ENCODE data around the gene MDP1. TPM values are rescaled to one million over a fixed set of nuclear protein-coding genes. Genes with fewer than 3 reads are reported as not detected.

The MDP1 gene
- total and polyA plus RNA-seq, 8 donors = 9.8 to 19.4 (median 12.4) TPM

DNA sequence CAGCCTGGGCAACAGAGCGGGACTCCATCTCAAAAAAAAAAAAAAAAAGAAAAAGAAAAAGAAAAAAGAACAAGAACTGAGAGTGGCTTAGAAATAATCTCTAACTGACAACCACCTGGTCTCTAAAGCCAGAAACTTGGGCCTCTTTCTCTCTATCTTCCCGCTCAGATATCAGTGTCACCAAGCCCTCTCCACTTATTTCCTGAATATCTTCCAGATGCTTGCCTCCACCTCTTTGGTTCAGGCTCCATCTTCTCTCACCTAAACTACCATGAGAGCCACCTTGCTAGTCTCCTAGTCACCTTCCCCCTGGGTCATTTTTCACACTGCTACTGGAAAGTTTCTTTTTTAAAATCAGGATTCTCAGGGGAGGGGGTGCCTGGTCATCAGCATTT, 18.8 kb downstream of the MDP1 start:
- Histone ChIP-seq H3K27ac (peak overlapping the region in 1 of 2 donors; percentile 98), H3K27me3 (no peaks in the 10 kb centered on the region), H3K36me3 (peaks cover 0 to 25% of the 10 kb centered on the region in 2 donors), H3K9me3 (peaks cover 0 to 2% of the 10 kb centered on the region in 2 donors), H3K4me3 (peak overlapping the region; percentile 95 to 98), H3K4me1 (peaks cover 16 to 45% of the 10 kb centered on the region in 2 donors)
- intact Hi-C loops (cut with DNase I) = no loop called here
- no peak for TF ChIP-seq CTCF (IDR thresholded peaks at IDR 0.05)
- DNase-seq = no peak
- no peak for ATAC-seq

- H3K36me3 ChIP-seq = peaks cover 0 to 26% of the 10 kb centered on the region in 2 donors
- intact Hi-C loops (cut with DNase I) = no loop called here
- DNase-seq = no peak
- peak; percentile 47 for ATAC-seq
- no peaks in the 10 kb centered on the region for H3K9me3 ChIP-seq
- no peak for TF ChIP-seq CTCF (IDR thresholded peaks at IDR 0.05)
- peak overlapping the region; percentile 95 to 98 for H3K4me3 ChIP-seq
- peak overlapping the region; percentile 98 for H3K27ac ChIP-seq
- H3K27me3 ChIP-seq = no peaks in the 10 kb centered on the region
- peaks cover 16 to 45% of the 10 kb centered on the region in 2 donors for H3K4me1 ChIP-seq
These were observed 19.5 kb downstream of the MDP1 start for GRCh38 chr14:24196071-24197055.

DNA sequence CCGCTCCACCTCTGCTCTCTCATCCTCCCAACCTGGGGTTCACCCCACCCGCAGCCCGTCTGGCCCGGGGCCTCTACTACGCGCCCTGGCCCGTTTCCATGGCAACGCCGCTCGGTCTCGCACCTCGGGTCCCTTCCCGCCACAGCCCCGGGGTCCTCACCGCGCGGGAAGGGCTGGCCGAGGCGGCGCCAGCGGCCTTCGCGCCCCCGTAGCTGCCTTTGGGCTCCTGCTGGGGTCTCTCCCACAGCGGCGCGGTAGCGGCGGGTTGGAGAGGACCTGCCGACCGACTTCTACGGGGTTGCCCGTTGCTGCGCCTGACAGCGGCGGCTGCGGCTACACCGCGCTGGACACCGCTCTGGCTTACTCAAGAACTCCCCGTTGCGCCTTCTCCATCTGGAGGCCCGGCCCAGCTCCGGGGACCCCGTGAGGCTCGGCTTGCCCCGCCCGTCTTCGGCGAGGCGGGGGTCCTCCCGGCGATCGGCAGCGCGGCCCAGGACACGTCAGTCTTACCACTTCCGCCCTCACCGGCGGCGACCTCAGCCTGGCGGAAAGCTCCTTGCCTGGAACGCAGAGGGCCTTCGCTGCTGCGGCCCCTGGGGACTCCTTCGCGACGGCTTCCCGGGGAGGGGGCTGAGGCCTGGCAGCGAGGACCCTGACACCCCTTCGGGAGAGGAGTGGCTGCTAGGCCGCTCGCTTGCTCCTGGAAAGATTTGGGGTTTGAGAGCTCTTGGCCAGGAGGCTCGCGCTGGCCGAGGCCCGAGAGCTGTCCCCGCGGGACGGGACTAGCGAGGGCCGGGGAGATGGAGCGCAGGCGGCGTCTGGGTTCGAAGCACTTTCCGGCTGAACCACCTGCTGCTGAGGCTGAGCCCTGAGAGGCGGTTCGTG, 20.4 kb downstream of the MDP1 start, which contains the start of gene TM9SF1:
Gene TM9SF1 (minus strand): TSS at position 256 of the 885 bp plus-strand sequence. CDS start 422 bp downstream, outside the sequence.
- Histone ChIP-seq H3K9me3 (no peaks in the 10 kb centered on the region), H3K4me1 (peaks cover 16 to 45% of the 10 kb centered on the region in 2 donors), H3K4me3 (peak within 1 kb of the TSS; percentile 95 to 98), H3K27ac (peak within 1 kb of the TSS; percentile 98), H3K27me3 (no peaks in the 10 kb centered on the region), H3K36me3 (peaks cover 0 to 26% of the 10 kb centered on the region in 2 donors)
- intact Hi-C loops (cut with DNase I) = no loop called here
- TF ChIP-seq CTCF (IDR thresholded peaks at IDR 0.05) = no peak
- DNase-seq (peak; percentile 89 to 97 (median 92)), ATAC-seq (peak; percentile 97)

DNA sequence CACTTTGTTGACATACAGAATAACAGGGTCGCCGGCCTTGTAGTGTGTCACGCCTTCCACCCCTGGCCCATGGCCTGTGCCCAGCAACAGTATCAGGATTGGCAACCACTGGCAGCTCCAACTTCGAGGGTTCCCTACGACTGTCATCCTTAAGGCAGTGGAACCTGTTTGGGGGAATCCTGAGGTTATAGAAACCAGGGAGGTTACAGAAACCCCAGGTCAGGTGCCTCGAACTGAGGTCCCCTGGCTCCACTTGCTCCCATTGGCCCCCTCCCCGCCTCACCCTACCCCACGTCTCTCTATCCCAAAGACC, 21.0 kb downstream of the MDP1 start:
- no peaks in the 10 kb centered on the region for H3K27me3 ChIP-seq
- H3K36me3 ChIP-seq = peaks cover 0 to 32% of the 10 kb centered on the region in 2 donors
- peak; percentile 1 for ATAC-seq
- peak overlapping the region; percentile 98 for H3K27ac ChIP-seq
- peaks cover 16 to 44% of the 10 kb centered on the region in 2 donors for H3K4me1 ChIP-seq
- no peak for DNase-seq
- TF ChIP-seq CTCF (IDR thresholded peaks at IDR 0.05) = no peak
- intact Hi-C loops (cut with DNase I) = no loop called here
- H3K9me3 ChIP-seq = no peaks in the 10 kb centered on the region
- H3K4me3 ChIP-seq = peak overlapping the region; percentile 95 to 98
